Liver (tissue), 3 donors: Measurements from ENCODE around the gene CDC40.

ENCODE experiments used
- GABPA ChIP-seq, 2 donors: IDR thresholded peaks in 1 of 2; conservative IDR thresholded peaks in 1 of 2; 2 replicates each; pipeline ENCODE4 v1.6.1; 2016; ENCODE audit warnings: antibody characterized with exemption in 2 of 2, mild to moderate bottlenecking in 1 of 2, moderate library complexity in 1 of 2
- JUND ChIP-seq, 2 donors: IDR thresholded peaks; 2 replicates each; pipeline ENCODE4 v1.6.1; 2016; ENCODE audit warnings: antibody characterized with exemption in 2 of 2
- MAX ChIP-seq: IDR thresholded peaks from 2 replicates; pipeline ENCODE4 v1.6.1; 2016; ENCODE audit warnings: antibody characterized with exemption
- RAD21 ChIP-seq, 2 donors: IDR thresholded peaks; 2 replicates each; pipeline ENCODE4 v1.6.1; 2016; ENCODE audit warnings: antibody characterized with exemption in 2 of 2, mild to moderate bottlenecking in 2 of 2
- RXRA ChIP-seq, 2 donors: IDR thresholded peaks; 2 replicates each; pipeline ENCODE4 v1.6.1; 2017 to 2018; ENCODE audit warnings: antibody characterized with exemption in 2 of 2, mild to moderate bottlenecking in 1 of 2
- TAF1 ChIP-seq: conservative IDR thresholded peaks from 2 replicates; pipeline ENCODE4 v1.6.1; 2016; ENCODE audit warnings: antibody characterized with exemption, mild to moderate bottlenecking
- YY1 ChIP-seq: IDR thresholded peaks from 2 replicates; pipeline ENCODE4 v1.6.1; 2016; ENCODE audit warnings: antibody characterized with exemption, mild to moderate bottlenecking
- TF ChIP-seq, protein P1 (sequence below): fragments of 150-350 bp; IDR thresholded peaks from 2 replicates; pipeline ENCODE4 v1.5.1; 2017; ENCODE audit warnings: improper control_type of control experiment, low read depth, low read length; ENCODE audit not compliant: missing input control
- TF ChIP-seq, protein P2 (sequence below): IDR thresholded peaks from 2 replicates; pipeline ENCODE4 v1.6.1; 2016; ENCODE audit warnings: antibody characterized with exemption, mild to moderate bottlenecking
- TF ChIP-seq, protein P3 (sequence below): IDR thresholded peaks from 2 replicates; pipeline ENCODE4 v1.6.1; 2016; ENCODE audit warnings: antibody characterized with exemption
- donor health status: healthy.
- donor health status: healthy.

DNA sequence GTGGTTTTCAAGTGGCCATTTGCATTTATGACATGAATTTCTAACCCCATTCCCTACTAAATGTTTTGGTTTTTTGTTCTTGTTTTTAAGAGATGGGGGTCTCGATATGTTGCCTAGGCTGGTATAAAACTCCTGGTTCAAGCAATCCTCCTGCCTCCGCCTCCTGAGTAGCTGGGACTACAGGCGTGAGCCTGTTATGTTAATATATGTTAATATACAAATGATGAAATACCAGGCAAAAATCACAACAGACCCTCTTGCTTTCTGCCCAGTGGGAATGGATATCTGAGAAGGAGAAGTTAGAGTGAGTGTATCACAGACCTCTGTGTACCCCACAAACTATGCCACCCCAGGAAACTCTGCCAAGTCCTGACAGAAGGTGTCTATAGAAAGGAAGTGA, 66.2 kb downstream of the CDC40 start:
- TF ChIP-seq, protein P1, sequence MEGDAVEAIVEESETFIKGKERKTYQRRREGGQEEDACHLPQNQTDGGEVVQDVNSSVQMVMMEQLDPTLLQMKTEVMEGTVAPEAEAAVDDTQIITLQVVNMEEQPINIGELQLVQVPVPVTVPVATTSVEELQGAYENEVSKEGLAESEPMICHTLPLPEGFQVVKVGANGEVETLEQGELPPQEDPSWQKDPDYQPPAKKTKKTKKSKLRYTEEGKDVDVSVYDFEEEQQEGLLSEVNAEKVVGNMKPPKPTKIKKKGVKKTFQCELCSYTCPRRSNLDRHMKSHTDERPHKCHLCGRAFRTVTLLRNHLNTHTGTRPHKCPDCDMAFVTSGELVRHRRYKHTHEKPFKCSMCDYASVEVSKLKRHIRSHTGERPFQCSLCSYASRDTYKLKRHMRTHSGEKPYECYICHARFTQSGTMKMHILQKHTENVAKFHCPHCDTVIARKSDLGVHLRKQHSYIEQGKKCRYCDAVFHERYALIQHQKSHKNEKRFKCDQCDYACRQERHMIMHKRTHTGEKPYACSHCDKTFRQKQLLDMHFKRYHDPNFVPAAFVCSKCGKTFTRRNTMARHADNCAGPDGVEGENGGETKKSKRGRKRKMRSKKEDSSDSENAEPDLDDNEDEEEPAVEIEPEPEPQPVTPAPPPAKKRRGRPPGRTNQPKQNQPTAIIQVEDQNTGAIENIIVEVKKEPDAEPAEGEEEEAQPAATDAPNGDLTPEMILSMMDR = no peak
- TF ChIP-seq MAX (no peak), TAF1 (no peak), RAD21 (IDR thresholded peaks at IDR 0.05) (no peak), RXRA (IDR thresholded peaks at IDR 0.05) (no peak), JUND (IDR thresholded peaks at IDR 0.05) (no peak), GABPA (IDR thresholded peaks at IDR 0.05 in 1 of 2, conservative IDR thresholded peaks at IDR 0.05 in 1 of 2) (no peak), YY1 (no peak)
- TF ChIP-seq, protein P2, sequence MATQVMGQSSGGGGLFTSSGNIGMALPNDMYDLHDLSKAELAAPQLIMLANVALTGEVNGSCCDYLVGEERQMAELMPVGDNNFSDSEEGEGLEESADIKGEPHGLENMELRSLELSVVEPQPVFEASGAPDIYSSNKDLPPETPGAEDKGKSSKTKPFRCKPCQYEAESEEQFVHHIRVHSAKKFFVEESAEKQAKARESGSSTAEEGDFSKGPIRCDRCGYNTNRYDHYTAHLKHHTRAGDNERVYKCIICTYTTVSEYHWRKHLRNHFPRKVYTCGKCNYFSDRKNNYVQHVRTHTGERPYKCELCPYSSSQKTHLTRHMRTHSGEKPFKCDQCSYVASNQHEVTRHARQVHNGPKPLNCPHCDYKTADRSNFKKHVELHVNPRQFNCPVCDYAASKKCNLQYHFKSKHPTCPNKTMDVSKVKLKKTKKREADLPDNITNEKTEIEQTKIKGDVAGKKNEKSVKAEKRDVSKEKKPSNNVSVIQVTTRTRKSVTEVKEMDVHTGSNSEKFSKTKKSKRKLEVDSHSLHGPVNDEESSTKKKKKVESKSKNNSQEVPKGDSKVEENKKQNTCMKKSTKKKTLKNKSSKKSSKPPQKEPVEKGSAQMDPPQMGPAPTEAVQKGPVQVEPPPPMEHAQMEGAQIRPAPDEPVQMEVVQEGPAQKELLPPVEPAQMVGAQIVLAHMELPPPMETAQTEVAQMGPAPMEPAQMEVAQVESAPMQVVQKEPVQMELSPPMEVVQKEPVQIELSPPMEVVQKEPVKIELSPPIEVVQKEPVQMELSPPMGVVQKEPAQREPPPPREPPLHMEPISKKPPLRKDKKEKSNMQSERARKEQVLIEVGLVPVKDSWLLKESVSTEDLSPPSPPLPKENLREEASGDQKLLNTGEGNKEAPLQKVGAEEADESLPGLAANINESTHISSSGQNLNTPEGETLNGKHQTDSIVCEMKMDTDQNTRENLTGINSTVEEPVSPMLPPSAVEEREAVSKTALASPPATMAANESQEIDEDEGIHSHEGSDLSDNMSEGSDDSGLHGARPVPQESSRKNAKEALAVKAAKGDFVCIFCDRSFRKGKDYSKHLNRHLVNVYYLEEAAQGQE = no peak
- TF ChIP-seq, protein P3, sequence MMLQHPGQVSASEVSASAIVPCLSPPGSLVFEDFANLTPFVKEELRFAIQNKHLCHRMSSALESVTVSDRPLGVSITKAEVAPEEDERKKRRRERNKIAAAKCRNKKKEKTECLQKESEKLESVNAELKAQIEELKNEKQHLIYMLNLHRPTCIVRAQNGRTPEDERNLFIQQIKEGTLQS = no peak
